Umbilical cord (tissue), 1 donor: ENCODE results near the gene CDYL2. TPM values are rescaled to one million over a fixed set of nuclear protein-coding genes. Genes with fewer than 3 reads are reported as not detected.

Experiments
- total RNA-seq: library from RNA; depleted of rRNA; stranded (reverse); fragments of >200 nt; gene quantifications from one replicate; pipeline ENCODE4 v1.2.3, GENCODE V29; 2014; ENCODE audit warnings: low replicate concordance; ENCODE audit not compliant: insufficient read depth

CDYL2 gene
- total RNA-seq, 1 donor from 2014 or later, result 3.4 TPM

Other genes with a start within 250 kb of the CDYL2 start
- 15.4 TPM for gene CMC2, start 202.3 kb upstream of the CDYL2 start, total RNA-seq
- 14.9 TPM for gene CENPN, start 202.6 kb upstream of the CDYL2 start, total RNA-seq
- 55.9 TPM for gene ATMIN, start 231.2 kb upstream of the CDYL2 start, total RNA-seq